Measurements from ENCODE around the gene KRTAP5-9.

GRCh38 chr11:71525938-71526495, 22.2 kb upstream of the KRTAP5-9 start:
- TF ChIP-seq EZH2 (IDR thresholded peaks at IDR 0.05; ENCODE audit: low read depth, unreplicated experiment) (no peak), CTCF (conservative IDR thresholded peaks at IDR 0.05; ENCODE audit: low read depth in 2 of 2) (no peak), POLR2AphosphoS5 (IDR thresholded peaks at IDR 0.05; ENCODE audit: low read depth) (no peak), EZH2phosphoT487 (IDR thresholded peaks at IDR 0.05; ENCODE audit: unreplicated experiment) (no peak), REST (IDR thresholded peaks at IDR 0.05; ENCODE audit: unreplicated experiment) (no peak), NANOG (IDR thresholded peaks at IDR 0.05; ENCODE audit: borderline replicate concordance) (no peak), ZNF114 (CRISPR knock-in tag; IDR thresholded peaks at IDR 0.05) (no peak), CREB1 (CRISPR knock-in tag; IDR thresholded peaks at IDR 0.05; ENCODE audit: low read depth) (no peak), ZNF462 (CRISPR knock-in tag; IDR thresholded peaks at IDR 0.05) (no peak)
